NK-92 (cell line): Measurements from ENCODE around the gene PTCH1.

Experiments used
- DNase-seq: peaks from one replicate; lab custom pipeline; 2025; ENCODE audit not compliant: unreplicated experiment; lab: John Stamatoyannopoulos, UW

PTCH1 gene

GRCh38 chr9:95512709-95513095 is 4.1 kb downstream of the PTCH1 start:
- no peak for DNase-seq

DNA sequence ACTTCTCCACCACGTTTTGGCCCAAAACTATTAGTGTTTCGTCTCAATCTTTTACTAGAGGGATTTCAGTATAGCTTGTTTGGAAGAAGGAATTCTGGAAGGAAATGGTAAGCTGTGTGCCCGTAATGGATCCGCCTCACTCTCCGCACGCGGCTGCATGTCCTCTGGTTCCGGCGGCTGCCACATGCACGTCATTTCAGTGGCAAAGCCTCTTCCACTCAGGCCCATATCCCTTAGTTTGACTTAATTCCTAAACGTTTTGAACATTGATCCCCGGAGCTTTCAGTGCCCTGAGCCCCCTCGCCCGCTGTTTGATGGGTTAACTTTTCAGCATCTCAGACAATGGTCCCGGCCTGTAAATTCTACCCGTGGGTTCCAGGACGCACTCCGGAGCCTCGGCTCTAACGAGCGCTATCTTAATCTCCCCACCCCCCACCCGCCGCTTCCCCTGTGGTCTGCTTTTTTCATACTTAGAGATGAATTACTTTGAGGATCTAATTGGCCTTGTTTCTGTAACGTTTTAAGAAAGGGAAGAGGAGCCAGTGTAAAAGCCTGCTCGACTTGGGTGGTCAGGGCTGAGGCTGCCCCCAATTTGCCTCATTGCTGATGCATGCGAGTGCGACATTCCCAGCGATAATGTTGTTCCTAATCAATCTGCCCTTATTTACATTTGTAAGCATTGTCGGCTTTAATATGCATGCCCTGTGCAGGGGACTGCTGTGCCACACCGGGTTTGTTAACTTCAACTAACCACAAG is 4.6 kb downstream of the PTCH1 start:
- DNase-seq = no peak

DNA sequence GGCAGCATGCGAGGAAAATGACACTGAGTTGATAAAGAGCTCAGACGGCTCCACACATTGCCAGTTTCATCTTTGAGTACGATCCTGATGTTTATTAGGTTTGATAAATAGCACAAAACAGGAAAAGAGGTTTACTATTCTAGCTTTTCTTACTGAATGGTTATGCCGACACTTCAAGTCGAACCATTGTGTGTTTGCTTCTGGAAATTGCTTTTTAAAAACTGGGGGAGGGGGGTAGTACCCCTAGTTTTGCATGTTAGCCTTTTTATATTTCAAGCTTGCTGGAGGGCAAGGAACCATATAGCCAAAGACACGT is 5.2 kb downstream of the PTCH1 start:
- no peak for DNase-seq

- DNase-seq = no peak
Observed at GRCh38 chr9:95510709-95511615, 5.8 kb downstream of the PTCH1 start.

- DNase-seq = no peak
Observed at GRCh38 chr9:95509851-95510708, 6.7 kb downstream of the PTCH1 start.

DNA sequence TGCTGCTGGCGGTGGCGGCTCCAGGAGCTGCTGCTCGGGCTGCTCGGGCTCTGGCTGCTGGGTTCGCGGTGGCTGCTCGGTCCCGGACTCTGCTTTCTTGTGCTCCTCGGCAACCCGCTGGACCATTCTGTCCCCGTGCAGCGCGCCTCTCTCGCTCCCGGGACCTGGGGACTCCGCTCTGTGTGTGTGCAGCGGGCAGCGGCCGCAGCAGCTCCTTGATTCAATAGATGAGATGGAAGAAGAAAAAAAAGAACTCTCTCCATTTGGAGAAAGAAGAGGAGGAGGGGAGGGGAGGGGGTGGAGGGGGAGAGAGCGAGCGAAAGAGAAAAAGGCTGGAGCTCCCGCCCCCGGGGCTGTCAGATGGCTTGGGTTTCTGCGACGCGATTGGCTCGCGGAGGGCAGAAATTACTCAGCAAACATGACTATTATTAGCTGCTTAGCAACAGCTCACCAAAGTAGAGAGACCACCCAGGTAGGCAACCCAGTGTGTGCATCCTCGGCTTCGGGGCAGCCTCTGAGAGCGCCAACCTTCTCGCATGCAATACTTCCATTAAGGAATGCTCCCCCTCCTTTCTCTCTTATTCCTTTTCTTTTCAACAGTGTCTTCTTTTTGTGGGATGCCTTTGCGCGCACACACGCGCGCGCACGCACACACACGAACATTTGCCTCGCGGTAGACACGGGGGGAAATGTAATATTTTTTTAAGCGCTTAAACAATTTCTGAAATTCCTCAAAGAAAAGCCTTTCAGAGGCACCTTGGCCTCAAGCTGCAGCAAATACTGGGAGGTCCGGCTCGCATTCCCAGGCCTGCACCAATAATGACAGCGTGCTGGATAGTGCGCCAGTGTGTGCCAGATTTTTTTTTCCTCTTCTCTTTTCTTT is 7.6 kb downstream of the PTCH1 start:
- no peak for DNase-seq

DNA sequence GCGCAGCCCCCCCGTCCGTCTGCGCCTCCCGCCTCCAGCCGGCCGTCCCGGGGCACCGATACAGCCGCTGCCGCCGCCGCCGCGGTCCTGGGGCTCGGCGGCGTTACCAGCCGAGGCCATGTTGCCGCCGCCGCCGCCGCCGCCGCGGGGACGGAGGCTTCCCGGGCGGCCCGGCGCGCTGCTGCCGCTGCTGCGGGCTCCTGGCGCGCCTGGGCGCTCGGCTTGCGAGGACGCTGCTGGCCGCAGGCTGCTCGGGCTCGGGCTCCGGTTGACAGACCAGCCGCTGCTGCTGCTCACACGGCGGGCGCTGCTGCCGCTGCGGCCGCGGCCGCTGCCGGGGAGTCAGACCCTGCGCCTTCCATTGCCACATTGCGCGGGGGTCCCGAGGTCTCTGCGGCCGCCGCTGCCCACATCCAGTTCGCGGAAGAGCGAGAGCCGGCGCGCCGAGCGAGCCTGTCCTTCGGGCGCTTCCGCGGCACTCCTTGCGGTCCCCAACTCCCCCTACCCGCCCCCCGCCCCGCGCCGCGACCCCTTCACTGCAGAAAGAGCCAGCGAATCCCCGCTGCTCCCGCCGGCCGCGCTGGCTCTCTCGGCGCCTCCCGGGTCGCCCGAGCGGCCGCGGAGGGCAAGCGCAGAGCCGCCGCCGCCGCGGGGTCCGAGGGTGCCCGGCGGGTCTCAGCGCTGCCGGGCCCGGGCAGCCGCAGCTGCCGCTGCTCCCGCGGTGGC is 8.4 kb downstream of the PTCH1 start:
- DNase-seq = no peak

DNA sequence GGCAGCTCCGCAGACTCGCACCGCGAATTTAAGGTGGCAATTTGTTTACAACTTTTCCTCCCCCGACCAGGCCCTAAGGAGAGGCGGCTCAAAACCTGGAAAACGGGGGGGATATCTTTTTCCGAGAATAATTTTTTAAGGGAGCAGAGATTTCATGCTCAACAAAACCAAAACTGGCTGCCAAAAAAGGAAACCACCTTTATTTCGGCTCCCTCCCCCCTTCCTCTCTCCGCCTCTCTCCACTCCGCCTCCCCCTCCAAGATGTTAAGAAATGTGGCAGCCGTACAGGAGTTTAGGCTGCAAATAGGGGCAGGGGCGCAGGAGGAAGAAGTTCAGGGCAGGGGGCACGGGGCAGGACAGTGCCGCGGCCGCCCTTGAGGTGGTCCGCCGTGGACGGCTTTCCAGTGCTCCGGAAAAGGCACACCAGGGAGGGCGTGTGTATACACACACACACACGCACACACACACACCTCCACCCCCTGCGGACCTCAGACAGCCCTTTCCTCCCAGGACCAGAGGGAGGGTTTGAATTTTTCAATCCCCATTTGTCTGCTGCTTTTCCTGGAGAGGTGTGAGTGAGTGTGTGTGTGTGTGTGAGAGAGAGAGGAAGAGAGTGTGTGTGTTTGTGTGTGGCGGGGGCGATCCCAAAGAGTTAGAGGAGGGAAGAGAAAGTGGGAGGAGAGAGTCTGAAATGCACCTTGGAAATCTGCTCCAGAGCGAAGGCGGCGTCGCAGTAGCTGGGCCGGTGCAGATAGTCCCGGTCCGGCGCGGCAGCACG is 9.1 kb downstream of the PTCH1 start:
- no peak for DNase-seq

- DNase-seq = no peak
Observed at GRCh38 chr9:95506678-95507463, 9.9 kb downstream of the PTCH1 start.

GRCh38 chr9:95506428-95506677 is 10.4 kb downstream of the PTCH1 start:
- DNase-seq = no peak

DNA sequence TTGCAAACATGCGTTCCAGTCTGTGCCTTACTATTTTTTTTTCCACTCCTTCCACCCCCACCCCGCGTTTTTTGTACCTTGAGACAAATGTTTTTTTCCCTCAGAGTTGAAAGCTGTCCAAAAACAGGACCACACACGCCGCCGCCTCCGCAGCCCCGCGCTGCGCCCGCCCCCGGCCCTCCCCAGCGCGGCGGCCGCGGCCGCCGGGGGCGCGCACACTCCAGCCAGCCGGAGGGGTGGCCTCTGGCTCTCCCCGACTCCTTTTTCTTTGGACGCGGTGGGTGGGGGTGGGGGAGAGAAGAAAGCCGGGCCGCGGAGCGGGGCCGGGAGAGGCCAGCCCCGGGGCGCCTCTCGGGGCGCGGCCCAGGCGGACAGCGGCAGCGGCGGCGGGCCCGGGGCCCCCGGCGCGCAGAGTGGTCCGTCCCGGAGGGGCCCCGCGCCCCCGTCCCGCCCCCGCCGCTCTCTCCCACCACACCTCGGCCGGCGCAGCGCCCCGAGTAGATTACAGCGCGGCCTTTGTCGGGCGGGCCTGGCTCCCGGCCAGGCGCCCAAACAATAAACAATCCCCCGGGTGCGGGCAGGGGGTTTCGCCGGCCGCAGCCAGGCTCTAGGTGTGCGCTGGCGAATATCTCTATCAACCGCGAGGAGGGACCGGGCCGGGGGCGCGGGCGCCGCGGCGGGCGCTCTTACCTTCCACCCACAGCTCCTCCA is 10.9 kb downstream of the PTCH1 start:
- DNase-seq = no peak

- no peak for DNase-seq
Observed at GRCh38 chr9:95505072-95505716, 11.6 kb downstream of the PTCH1 start.

- DNase-seq = no peak
Observed at GRCh38 chr9:95504053-95504963, 12.5 kb downstream of the PTCH1 start.

- DNase-seq = no peak
Observed at GRCh38 chr9:95503369-95503768, 13.4 kb downstream of the PTCH1 start.

DNA sequence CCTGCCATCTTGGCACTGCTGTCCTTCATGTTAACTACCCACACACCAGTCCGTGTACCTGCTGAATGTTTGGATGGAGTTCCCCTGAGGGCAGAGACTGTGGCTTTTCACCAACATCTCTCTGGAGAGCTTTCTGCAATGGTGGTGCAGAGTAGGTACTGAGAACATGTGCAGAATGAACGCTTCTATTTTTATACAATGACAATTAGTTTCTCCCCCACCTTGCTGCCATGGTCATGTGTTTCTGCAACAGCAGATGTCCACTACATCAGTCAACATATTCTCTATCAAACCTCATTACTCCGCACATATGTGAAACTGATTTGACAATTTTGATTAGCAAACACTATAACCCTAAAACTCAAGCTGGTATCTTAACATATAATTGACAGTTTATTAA is 14.5 kb downstream of the PTCH1 start:
- no peak for DNase-seq

DNA sequence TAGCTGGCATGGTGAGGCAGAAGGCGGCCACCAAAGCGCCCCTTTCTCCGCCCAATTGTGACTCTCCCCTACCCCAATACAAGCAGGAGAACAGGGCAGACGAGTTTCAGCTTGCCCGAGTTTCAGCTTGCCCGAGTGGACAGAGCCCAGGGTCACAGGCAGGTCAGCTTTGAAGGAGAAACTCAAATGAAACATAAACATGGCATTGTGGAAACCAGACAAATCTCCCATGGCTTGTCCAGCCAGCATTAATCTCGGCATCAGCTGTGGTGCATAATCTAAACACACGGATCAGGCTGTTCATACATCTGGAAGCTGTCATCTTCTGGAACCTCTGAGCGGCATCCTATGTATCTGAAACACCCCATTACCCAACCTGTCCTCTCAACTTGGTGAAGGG is 16.9 kb downstream of the PTCH1 start:
- DNase-seq = no peak
